SJCRH30 (cell line): ENCODE measurements around the gene BRICD5. TPM values are rescaled to one million over a fixed set of nuclear protein-coding genes. Genes with fewer than 3 reads are reported as not detected.
A peak's percentile ranks its signal among the peaks of the same experiment; 100 is the strongest.

Experiments used
- DNase-seq, 2 experiments: peaks; one replicate each; pipeline ENCODE4 v3.0.0-alpha.2; 2015 to 2020
- H3K27ac ChIP-seq: fragments of 250-450 bp; sonication (Bioruptor Pico); 2 replicates; pipeline ENCODE4 v1.5.1; 2020; ENCODE audit warnings: mild to moderate bottlenecking, moderate library complexity
- H3K27me3 ChIP-seq: fragments of 250-450 bp; sonication (Bioruptor Pico); 2 replicates; pipeline ENCODE4 v1.5.1; 2020; ENCODE audit warnings: mild to moderate bottlenecking, moderate library complexity
- H3K36me3 ChIP-seq: fragments of 250-450 bp; sonication (Bioruptor Pico); 2 replicates; pipeline ENCODE4 v1.5.1; 2020; ENCODE audit warnings: mild to moderate bottlenecking, moderate library complexity
- H3K4me1 ChIP-seq: fragments of 250-450 bp; sonication (Bioruptor Pico); 2 replicates; pipeline ENCODE4 v1.5.1; 2020; ENCODE audit warnings: mild to moderate bottlenecking, moderate library complexity
- H3K4me3 ChIP-seq: fragments of 250-450 bp; sonication (Bioruptor Pico); 2 replicates; pipeline ENCODE4 v1.5.1; 2020; ENCODE audit warnings: mild to moderate bottlenecking, moderate library complexity
- H3K9me3 ChIP-seq: fragments of 250-450 bp; sonication (Bioruptor Pico); replicated peaks from 2 replicates; pipeline ENCODE4 v1.5.1; 2020; ENCODE audit warnings: mild to moderate bottlenecking, moderate library complexity
- total RNA-seq: library from RNA; depleted of rRNA; stranded (reverse); fragments of >200 nt; shearing (Covaris generic); gene quantifications from 2 replicates; pipeline ENCODE4 v1.2.3, GENCODE V29; 2014; rRNA removed

BRICD5 gene
- total RNA-seq, 1 experiment from 2014 or later, result 4.1 TPM

DNA sequence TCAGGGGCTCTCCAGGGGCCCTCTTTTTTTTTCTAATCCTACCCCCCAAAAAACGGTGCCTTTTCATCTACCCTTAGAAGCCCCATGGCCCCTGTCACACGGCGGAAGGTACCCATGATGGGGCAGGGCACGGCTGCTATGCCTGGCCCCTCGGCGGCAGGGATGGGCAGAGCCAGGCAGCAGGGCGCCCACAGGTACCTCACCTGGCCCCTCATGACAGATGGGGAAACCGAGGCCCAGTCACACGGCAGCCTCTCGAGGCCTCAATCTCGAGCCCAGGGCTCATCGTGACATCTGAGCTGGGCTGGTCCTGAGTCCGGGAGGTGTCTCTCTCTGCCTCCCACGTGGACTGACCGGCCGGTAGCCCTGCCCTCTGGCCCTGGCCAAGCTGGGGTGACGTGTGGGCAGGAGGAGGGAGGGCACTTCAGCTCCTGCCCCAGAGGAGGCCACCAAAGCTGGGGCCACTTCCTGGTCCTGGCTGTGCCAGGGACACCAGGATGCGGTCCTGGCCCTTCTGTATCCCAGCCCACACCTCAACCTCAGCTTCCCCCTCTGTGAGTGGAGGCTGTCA is 43.5 kb downstream of the BRICD5 start:
- H3K4me3 ChIP-seq, result no peak overlapping the region
- no peaks in the 10 kb centered on the region for H3K9me3 ChIP-seq
- peaks cover 12% of the 10 kb centered on the region for H3K36me3 ChIP-seq
- peaks cover 4% of the 10 kb centered on the region; the same call in 1 of the 2 replicates for H3K4me1 ChIP-seq
- H3K27me3 ChIP-seq, result no peaks in the 10 kb centered on the region
- no peak for DNase-seq
- no peak overlapping the region for H3K27ac ChIP-seq

DNA sequence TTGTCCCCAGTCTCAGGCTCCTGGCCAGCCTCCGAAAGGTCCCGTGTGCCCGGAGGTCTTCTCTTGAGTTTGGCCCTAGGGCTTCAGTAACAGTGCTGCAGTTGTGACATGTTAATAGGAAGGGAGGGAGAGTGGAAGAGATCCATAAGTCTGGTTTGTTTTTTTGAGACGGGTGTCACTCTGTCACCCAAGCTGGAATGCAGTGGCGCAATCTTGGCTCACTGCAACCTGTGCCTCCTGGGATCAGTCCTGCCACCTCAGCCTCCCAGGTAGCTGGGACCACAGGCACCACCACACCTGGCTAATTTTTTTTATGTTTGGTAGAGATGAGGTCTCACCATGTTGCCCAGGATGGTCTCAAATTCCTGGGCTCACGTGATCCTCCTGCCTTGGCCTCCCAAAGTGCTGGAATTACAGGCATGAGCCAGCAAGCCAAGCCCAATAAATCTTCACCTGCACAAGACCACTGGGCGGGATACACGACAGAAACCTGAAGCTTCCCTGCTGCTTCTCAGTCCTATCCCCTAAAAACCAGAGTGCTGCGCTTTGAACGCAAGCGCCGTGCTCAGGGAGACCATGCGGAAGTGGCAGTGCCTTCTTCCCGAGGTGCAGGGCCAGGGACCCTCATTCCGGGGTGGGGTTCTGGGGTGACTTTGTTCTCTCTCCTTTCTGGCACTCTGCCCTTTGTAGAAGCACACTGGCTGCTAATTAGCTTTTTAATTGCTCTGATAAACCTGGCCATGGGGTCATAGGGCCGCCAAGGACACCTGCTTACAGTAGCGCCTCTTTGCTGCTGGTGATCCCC is 44.2 kb downstream of the BRICD5 start:
- Histone ChIP-seq H3K27ac (no peak overlapping the region), H3K36me3 (peaks cover 8% of the 10 kb centered on the region)

GRCh38 chr16:2165861-2166260 is 44.8 kb downstream of the BRICD5 start:
- Histone ChIP-seq H3K36me3 (peaks cover 7% of the 10 kb centered on the region), H3K4me1 (peaks cover 4% of the 10 kb centered on the region; the same call in 1 of the 2 replicates), H3K4me3 (no peak overlapping the region), H3K27me3 (no peaks in the 10 kb centered on the region), H3K9me3 (no peaks in the 10 kb centered on the region), H3K27ac (no peak overlapping the region)
- no peak for DNase-seq

More for the DNA sequence above, 44.2 kb downstream of the BRICD5 start:
- Histone ChIP-seq H3K4me3 (no peak overlapping the region), H3K4me1 (peaks cover 4% of the 10 kb centered on the region; the same call in 1 of the 2 replicates), H3K9me3 (no peaks in the 10 kb centered on the region), H3K27me3 (no peaks in the 10 kb centered on the region)
- no peak for DNase-seq

DNA sequence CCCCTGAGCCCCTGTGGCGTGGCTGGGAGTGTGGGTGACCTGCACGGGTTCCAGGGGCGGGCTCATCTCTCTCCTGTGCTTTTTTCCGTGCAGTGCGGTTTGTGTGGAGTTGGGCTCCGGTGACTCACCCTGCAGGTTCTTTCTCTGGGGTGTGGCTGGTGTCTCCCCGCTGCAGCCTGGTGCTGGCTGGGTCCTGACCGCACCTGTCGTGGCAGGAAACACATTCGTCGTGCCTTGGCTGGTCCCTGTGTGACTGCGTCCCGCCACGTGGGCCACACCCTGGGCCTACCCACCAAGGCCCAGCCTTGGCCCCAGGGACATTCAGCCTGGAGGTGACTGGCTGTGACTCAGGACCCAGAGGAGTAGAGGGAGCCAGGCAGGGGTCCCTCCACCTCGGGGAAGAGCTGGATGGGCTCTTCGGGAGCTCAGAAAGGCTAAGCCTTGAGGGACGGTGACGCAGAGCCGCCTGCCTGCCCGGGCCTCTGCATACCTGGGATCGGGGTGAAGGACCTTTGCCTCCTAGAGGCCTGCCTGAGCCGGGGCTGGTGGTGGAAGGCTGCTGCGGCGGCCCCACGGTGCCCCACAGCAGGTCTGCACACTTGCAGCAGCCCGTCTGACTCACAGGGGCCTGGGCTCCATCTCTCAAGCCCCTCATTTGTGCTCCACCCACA is 47.3 kb downstream of the BRICD5 start:
- no peaks in the 10 kb centered on the region for H3K27me3 ChIP-seq
- peak in 1 of 2 experiments; percentile 25 for DNase-seq
- H3K9me3 ChIP-seq, result no peaks in the 10 kb centered on the region
- peaks cover 7% of the 10 kb centered on the region; the same call in 1 of the 2 replicates for H3K36me3 ChIP-seq
- no peak overlapping the region for H3K4me3 ChIP-seq
- H3K4me1 ChIP-seq, result no peaks in the 10 kb centered on the region
- peak overlapping the region; percentile 41 for H3K27ac ChIP-seq

GRCh38 chr16:2162676-2163118 is 48.0 kb downstream of the BRICD5 start:
- H3K4me3 ChIP-seq, result no peak overlapping the region
- 0 out of 2 replicates have a peak, but pooled peaks cover 7% of the 10 kb centered on the region for H3K36me3 ChIP-seq
- H3K9me3 ChIP-seq, result no peaks in the 10 kb centered on the region
- no peak overlapping the region for H3K27ac ChIP-seq
- H3K4me1 ChIP-seq, result no peaks in the 10 kb centered on the region
- DNase-seq, result no peak
- H3K27me3 ChIP-seq, result no peaks in the 10 kb centered on the region

DNA sequence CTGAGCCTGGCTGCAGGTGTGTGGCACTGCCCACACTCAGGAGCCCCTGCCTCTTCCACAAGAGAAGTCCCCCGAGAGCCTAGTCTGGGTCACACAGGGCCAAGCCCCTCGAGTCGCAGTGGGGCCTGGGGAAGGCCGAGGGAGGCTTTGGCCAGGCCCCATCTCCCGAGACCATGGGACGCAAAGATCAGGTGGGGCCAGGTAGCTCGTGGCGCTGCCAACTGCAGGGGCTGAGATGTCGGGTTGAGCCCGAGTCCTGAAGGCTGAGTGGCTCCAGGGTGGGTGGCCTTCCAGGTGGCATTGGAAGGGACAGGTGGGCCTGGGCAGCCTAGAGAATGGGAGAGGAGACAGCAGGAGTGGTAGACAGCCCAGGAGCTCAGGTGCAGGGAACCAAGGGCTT is 48.8 kb downstream of the BRICD5 start:
- H3K9me3 ChIP-seq, result no peaks in the 10 kb centered on the region
- H3K27ac ChIP-seq, result no peak overlapping the region
- no peak for DNase-seq
- H3K36me3 ChIP-seq, result 0 out of 2 replicates have a peak, but pooled peaks cover 7% of the 10 kb centered on the region
- no peak overlapping the region for H3K4me3 ChIP-seq
- no peaks in the 10 kb centered on the region for H3K4me1 ChIP-seq
- H3K27me3 ChIP-seq, result no peaks in the 10 kb centered on the region

- Histone ChIP-seq H3K4me3 (no peak overlapping the region), H3K9me3 (no peaks in the 10 kb centered on the region), H3K27ac (no peak overlapping the region), H3K4me1 (no peaks in the 10 kb centered on the region), H3K27me3 (no peaks in the 10 kb centered on the region), H3K36me3 (0 out of 2 replicates have a peak, but pooled peaks cover 3% of the 10 kb centered on the region)
- no peak for DNase-seq
Observed at GRCh38 chr16:2160915-2161551, 49.6 kb downstream of the BRICD5 start.

Other genes with a start within 250 kb of the BRICD5 start
- 4,297 and 4,417 TPM in 2 replicates for gene RPS2, start 246.0 kb downstream of the BRICD5 start, total RNA-seq
- gene RNF151, start 244.0 kb downstream of the BRICD5 start, total RNA-seq, result not detected in 2 replicates
- gene TBL3, start 238.8 kb downstream of the BRICD5 start, total RNA-seq, result 30.6 and 31.8 TPM in 2 replicates
- gene NOXO1, start 229.4 kb downstream of the BRICD5 start, total RNA-seq, result 0.43 TPM in 1 of 2 replicates, not detected in the other
- 20.6 and 32.2 TPM in 2 replicates for gene GFER, start 226.7 kb downstream of the BRICD5 start, total RNA-seq
- 0.73 and 0.81 TPM in 2 replicates for gene SYNGR3, start 220.9 kb downstream of the BRICD5 start, total RNA-seq
- 22.9 and 25.6 TPM in 2 replicates for gene ZNF598, start 201.0 kb downstream of the BRICD5 start, total RNA-seq
- 1.6 TPM in 2 replicates for gene NPW, start 191.1 kb downstream of the BRICD5 start, total RNA-seq
- 6.4 and 8.0 TPM in 2 replicates for gene NHERF2, start 184.0 kb downstream of the BRICD5 start, total RNA-seq
- gene NTHL1, start 163.0 kb downstream of the BRICD5 start, total RNA-seq, result 16.6 and 17.5 TPM in 2 replicates
- 32.0 and 37.1 TPM in 2 replicates for gene TSC2, start 162.9 kb downstream of the BRICD5 start, total RNA-seq
- 47.1 and 51.9 TPM in 2 replicates for gene PKD1, start 75.0 kb downstream of the BRICD5 start, total RNA-seq
- gene RAB26, start 62.2 kb downstream of the BRICD5 start, total RNA-seq, result 1.0 and 1.4 TPM in 2 replicates
- 34.5 and 35.9 TPM in 2 replicates for gene TRAF7, start 55.1 kb downstream of the BRICD5 start, total RNA-seq
- 0.13 and 0.24 TPM in 2 replicates for gene CASKIN1, start 14.3 kb downstream of the BRICD5 start, total RNA-seq
- 28.8 and 32.8 TPM in 2 replicates for gene MLST8, start 5.4 kb downstream of the BRICD5 start, total RNA-seq
- 13.1 and 14.2 TPM in 2 replicates for gene PGP, start 4.0 kb upstream of the BRICD5 start, total RNA-seq
- gene E4F1, start 12.7 kb upstream of the BRICD5 start, total RNA-seq, result 18.6 and 19.6 TPM in 2 replicates
- 0.96 and 1.7 TPM in 2 replicates for gene DNASE1L2, start 25.6 kb upstream of the BRICD5 start, total RNA-seq
- 25.0 and 27.0 TPM in 2 replicates for gene ECI1, start 40.7 kb upstream of the BRICD5 start, total RNA-seq
- gene RNPS1, start 57.3 kb upstream of the BRICD5 start, total RNA-seq, result 308 and 310 TPM in 2 replicates
- 0.10 TPM in 2 replicates for gene ABCA3, start 129.9 kb upstream of the BRICD5 start, total RNA-seq
- gene CCNF, start 218.6 kb upstream of the BRICD5 start, total RNA-seq, result 52.8 and 54.8 TPM in 2 replicates
- gene TEDC2, start 249.2 kb upstream of the BRICD5 start, total RNA-seq, result 26.0 and 30.9 TPM in 2 replicates